K562 (cell line): Measurements from ENCODE around the gene MTMR3. TPM values are rescaled to one million over a fixed set of nuclear protein-coding genes. Genes with fewer than 3 reads are reported as not detected.

Experiments
- ATAC-seq: fragments of 200-7000 bp; cut with Tn5 transposase; 3 replicates; pipeline ENCODE4 v1.9.1; 2020; ENCODE audit warnings: moderate library complexity
- BruUV-seq: library from RNA; stranded (reverse); fragments of 400-500 nt; replicated peaks from 2 replicates; lab custom pipeline; 2021; lab: Mats Ljungman, UMichigan
- CTCF ChIA-PET: fragments of 300-600 bp; formaldehyde crosslinking; extraction: SDS; loops from one replicate; lab custom pipeline; 2021; ENCODE audit warnings: low intra/inter-chr PET ratio; lab: Yijun Ruan, JAX
- POLR2A ChIA-PET: fragments of 300-600, 350-650 bp; sonication (Branson Sonifier 250); formaldehyde crosslinking; extraction: SDS; loops from one replicate; lab custom pipeline; 2021; ENCODE audit warnings: antibody characterized with exemption, inconsistent platforms; lab: Yijun Ruan, JAX
- DNase-seq, 4 experiments: peaks; one replicate each; pipeline versions ENCODE4 v3.0.0 to v3.0.0-alpha.2; 2011 to 2018; ENCODE audit warnings: low spot score in 3 of 4, mixed read lengths in 3 of 4; ENCODE audit errors: extremely low read depth in 1 of 4
- FAIRE-seq: peaks from 2 replicates; lab custom pipeline; 2011; peaks lifted over from hg19 to GRCh38; lab: Jason Lieb, UNC
- H2AFZ ChIP-seq: 2 replicates; pipeline ENCODE4 v1.6.0; 2011; ENCODE audit warnings: low read depth, low read length, control low read depth, inconsistent platforms
- H3K27ac ChIP-seq: fragments of 200-600 bp; 3 replicates; pipeline ENCODE4 v1.8.0; 2011; ENCODE audit warnings: low read depth, mild to moderate bottlenecking, control low read depth, inconsistent platforms, low read length, moderate library complexity, mixed read lengths; ENCODE audit errors: extremely low read depth
- H3K27me3 ChIP-seq, 2 experiments: fragments of 300-600 bp in 1 of 2; 2 replicates in 1 of 2; 3 replicates in 1 of 2; pipeline versions ENCODE4 v1.6.0 to v1.8.0; 2011; ENCODE audit warnings: inconsistent platforms in 2 of 2, low read length in 2 of 2, mild to moderate bottlenecking in 1 of 2, mixed read lengths in 1 of 2, moderate library complexity in 1 of 2; ENCODE audit not compliant: control insufficient read depth in 2 of 2, insufficient read depth in 2 of 2
- H3K36me3 ChIP-seq: fragments of 300-600 bp; 3 replicates; pipeline ENCODE4 v1.8.0; 2011; ENCODE audit warnings: mild to moderate bottlenecking, low read length, inconsistent platforms; ENCODE audit not compliant: control insufficient read depth, insufficient read depth
- H3K4me1 ChIP-seq, 2 experiments: fragments of 200-600 bp in 1 of 2; replicated peaks in 1 of 2; 2 replicates in 1 of 2; 3 replicates in 1 of 2; pipeline versions ENCODE4 v1.5.1 to v1.8.0; 2011; ENCODE audit warnings: inconsistent platforms in 2 of 2, low read length in 2 of 2, mild to moderate bottlenecking in 1 of 2, mixed read lengths in 1 of 2, moderate library complexity in 1 of 2; ENCODE audit not compliant: control insufficient read depth in 2 of 2, insufficient read depth in 2 of 2
- H3K4me2 ChIP-seq: 2 replicates; pipeline ENCODE4 v1.6.1; 2011; ENCODE audit warnings: low read length, control low read depth, inconsistent platforms, mixed read lengths; ENCODE audit not compliant: insufficient read depth
- H3K4me3 ChIP-seq: fragments of 200-600 bp; sonication (generic), shearing (Covaris generic); 2 replicates; pipeline ENCODE4 v1.5.1; 2016; ENCODE audit warnings: control low read depth, inconsistent platforms
- H3K79me2 ChIP-seq: fragments of 200-600 bp; 3 replicates; pipeline ENCODE4 v1.8.0; 2011; ENCODE audit warnings: low read length, inconsistent platforms; ENCODE audit not compliant: control insufficient read depth, insufficient read depth
- H3K9ac ChIP-seq, 2 experiments: 2 replicates each; pipeline versions ENCODE4 v1.6.0 to v1.6.1; 2011; ENCODE audit warnings: low read depth in 2 of 2, low read length in 2 of 2, control low read depth in 1 of 2, inconsistent platforms in 1 of 2, mild to moderate bottlenecking in 1 of 2, mixed read lengths in 1 of 2; ENCODE audit not compliant: insufficient read depth in 1 of 2
- H3K9me1 ChIP-seq: one replicate; pipeline ENCODE4 v1.6.0; 2011; ENCODE audit warnings: inconsistent platforms, mild to moderate bottlenecking, low read length, moderate library complexity; ENCODE audit not compliant: control insufficient read depth, insufficient read depth
- H3K9me3 ChIP-seq: replicated peaks from 2 replicates; pipeline ENCODE4 v1.5.1; 2011; ENCODE audit warnings: low read depth, low read length, inconsistent platforms; ENCODE audit not compliant: control insufficient read depth, insufficient read depth
- H4K20me1 ChIP-seq: replicated peaks from 2 replicates; pipeline ENCODE4 v1.6.1; 2011; ENCODE audit warnings: low read length, inconsistent platforms, mixed read lengths; ENCODE audit not compliant: control insufficient read depth, insufficient read depth
- PCBP1 ChIP-seq: fragments of 200-400 bp; formaldehyde crosslinking; IDR thresholded peaks from 2 replicates; pipeline ENCODE4 v1.6.1; 2018; ENCODE audit warnings: mild to moderate bottlenecking, low read depth, low read length; ENCODE audit not compliant: poor library complexity, severe bottlenecking
- RBM17 ChIP-seq: fragments of 200-400 bp; formaldehyde crosslinking; IDR thresholded peaks from 2 replicates; pipeline ENCODE4 v1.6.1; 2017; ENCODE audit warnings: low read depth, mild to moderate bottlenecking, low read length, borderline replicate concordance
- SFPQ ChIP-seq: fragments of 200-400 bp; formaldehyde crosslinking; IDR thresholded peaks from 2 replicates; pipeline ENCODE4 v1.6.1; 2017; ENCODE audit warnings: mild to moderate bottlenecking, low read depth, low read length, moderate library complexity
- ZNF586 ChIP-seq: fragments of 450-650 bp; formaldehyde crosslinking; conservative IDR thresholded peaks from 2 replicates; pipeline ENCODE4 v1.4.0; 2020; ENCODE audit warnings: mild to moderate bottlenecking, moderate library complexity
- WGBS: fragments of 100-300 bp; shearing (Covaris generic); methylation state at CpG from one replicate; pipeline ENCODE4 v1.1.6; 2016; ENCODE audit warnings: low coverage, mixed read lengths; ENCODE audit not compliant: insufficient coverage; ENCODE audit errors: missing lambda C conversion rate; 5-methylcytosine and 5-hydroxymethylcytosine counted together
- in situ Hi-C: fragments of 300-500 bp; cut with MboI; formaldehyde crosslinking; loops from 4 replicates; pipeline ENCODE4 v1.15.0; 2018; ENCODE audit warnings: inconsistent platforms, mixed read lengths
- intact Hi-C: fragments of 100-400 bp; cut with micrococcal nuclease; formaldehyde crosslinking; loops from 2 replicates; pipeline ENCODE4 v1.14.2; 2022
- polyA plus RNA-seq, 8 experiments: library from polyadenylated mRNA; depleted of rRNA in 4 of 8; stranded (reverse) in 5 of 8; unstranded in 3 of 8; fragments of >200 nt; fragmentation: Nextera tagmentation in 2 of 8; fragmentation: Illumina TruSeq in 1 of 8; extraction: Ambion mirVana in 2 of 8; extraction: Trizol in 1 of 8; gene quantifications; 2 replicates each; pipeline versions ENCODE4 v1.2.1 to v1.2.3, GENCODE V29; 2011 to 2014; ENCODE audit warnings: inconsistent platforms in 1 of 8, missing spikeins in 1 of 8
- total RNA-seq, 7 experiments: library from RNA; depleted of rRNA in 6 of 7; stranded (reverse); fragments of >200 nt in 6 of 7; fragmentation: Illumina TruSeq in 2 of 7; extraction: Trizol in 2 of 7; gene quantifications; 2 replicates each; pipeline versions ENCODE4 v1.2.1 to v1.2.3, GENCODE V29; 2011 to 2021; ENCODE audit warnings: low replicate concordance in 1 of 7
- TF ChIP-seq, protein P1 (sequence below): fragments of 450-650 bp; IDR thresholded peaks from 2 replicates; pipeline ENCODE4 v1.6.1; 2018; ENCODE audit not compliant: partially characterized antibody

Gene MTMR3
- total and polyA plus RNA-seq, 9 of the 15 experiments (the other 6 are each of a cell fraction or from before 2014, with no cell fraction given), result 1.6 to 13.7 (median 7.9) TPM

DNA sequence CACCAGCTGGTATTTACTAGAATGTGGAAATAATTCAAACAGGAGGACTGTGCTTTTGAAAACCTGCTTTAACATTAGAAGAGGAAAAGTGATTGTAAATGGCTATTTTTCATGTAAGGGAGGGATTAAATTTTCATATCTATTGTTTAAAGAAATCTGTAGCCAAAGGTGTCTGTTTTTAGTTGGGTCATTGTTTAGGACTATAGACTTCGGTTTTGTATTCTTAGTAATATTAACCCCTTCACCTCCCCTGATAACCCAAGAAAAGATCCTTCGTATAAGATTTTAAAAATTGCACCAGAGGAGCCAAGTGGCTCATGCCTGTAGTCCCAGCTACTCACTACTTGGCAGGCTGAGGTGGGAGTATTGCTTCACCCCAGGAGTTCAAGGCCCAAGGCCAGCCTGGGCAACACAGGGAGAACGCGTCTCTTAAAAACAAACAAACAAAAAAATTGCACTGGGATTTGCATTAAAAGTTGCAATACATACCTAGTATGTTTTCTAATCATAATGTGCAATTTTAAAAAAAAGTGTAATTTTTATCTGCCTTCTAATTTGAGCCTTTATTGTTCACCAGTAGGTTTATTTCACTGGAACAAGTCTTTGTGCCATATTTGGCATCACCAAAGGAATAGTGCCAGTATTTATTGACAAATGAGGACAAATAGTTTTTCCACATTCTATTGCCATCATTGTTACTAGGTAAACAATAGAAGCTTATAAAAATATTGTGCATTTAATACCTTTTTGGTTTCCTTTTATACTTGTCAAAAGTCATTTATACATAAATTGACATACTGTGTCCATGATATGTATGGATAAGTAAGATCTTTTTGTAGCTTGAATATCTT is 34.3 kb downstream of the MTMR3 start:
- no peak for FAIRE-seq
- TF ChIP-seq ZNF586 (CRISPR knock-in tag) (no peak), RBM17 (no peak), SFPQ (no peak), PCBP1 (no peak)
- TF ChIP-seq, protein P1, sequence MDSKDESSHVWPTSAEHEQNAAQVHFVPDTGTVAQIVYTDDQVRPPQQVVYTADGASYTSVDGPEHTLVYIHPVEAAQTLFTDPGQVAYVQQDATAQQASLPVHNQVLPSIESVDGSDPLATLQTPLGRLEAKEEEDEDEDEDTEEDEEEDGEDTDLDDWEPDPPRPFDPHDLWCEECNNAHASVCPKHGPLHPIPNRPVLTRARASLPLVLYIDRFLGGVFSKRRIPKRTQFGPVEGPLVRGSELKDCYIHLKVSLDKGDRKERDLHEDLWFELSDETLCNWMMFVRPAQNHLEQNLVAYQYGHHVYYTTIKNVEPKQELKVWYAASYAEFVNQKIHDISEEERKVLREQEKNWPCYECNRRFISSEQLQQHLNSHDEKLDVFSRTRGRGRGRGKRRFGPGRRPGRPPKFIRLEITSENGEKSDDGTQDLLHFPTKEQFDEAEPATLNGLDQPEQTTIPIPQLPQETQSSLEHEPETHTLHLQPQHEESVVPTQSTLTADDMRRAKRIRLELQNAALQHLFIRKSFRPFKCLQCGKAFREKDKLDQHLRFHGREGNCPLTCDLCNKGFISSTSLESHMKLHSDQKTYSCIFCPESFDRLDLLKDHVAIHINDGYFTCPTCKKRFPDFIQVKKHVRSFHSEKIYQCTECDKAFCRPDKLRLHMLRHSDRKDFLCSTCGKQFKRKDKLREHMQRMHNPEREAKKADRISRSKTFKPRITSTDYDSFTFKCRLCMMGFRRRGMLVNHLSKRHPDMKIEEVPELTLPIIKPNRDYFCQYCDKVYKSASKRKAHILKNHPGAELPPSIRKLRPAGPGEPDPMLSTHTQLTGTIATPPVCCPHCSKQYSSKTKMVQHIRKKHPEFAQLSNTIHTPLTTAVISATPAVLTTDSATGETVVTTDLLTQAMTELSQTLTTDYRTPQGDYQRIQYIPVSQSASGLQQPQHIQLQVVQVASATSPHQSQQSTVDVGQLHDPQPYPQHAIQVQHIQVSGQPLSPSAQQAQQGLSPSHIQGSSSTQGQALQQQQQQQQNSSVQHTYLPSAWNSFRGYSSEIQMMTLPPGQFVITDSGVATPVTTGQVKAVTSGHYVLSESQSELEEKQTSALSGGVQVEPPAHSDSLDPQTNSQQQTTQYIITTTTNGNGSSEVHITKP, result no peak
- Histone ChIP-seq H3K9me1 (no peaks in the 10 kb centered on the region), H3K4me1 (peaks cover 0 to 2% of the 10 kb centered on the region in 2 experiments; a peak in 1 of 5 replicates), H3K79me2 (peaks cover 39% of the 10 kb centered on the region), H3K4me2 (no peak overlapping the region), H2AFZ (no peak overlapping the region), H3K36me3 (no peaks in the 10 kb centered on the region), H3K4me3 (no peak overlapping the region), H4K20me1 (no peaks in the 10 kb centered on the region), H3K27me3 (no peaks in the 10 kb centered on the region), H3K9me3 (no peaks in the 10 kb centered on the region), H3K9ac (no peak overlapping the region), H3K27ac (no peak overlapping the region)
- POLR2A ChIA-PET, result interaction anchor here (1.2 to 2.2 kb wide), 2 partner anchors 10 to 11 kb away, joined by 4 to 6 read pairs; no protein-coding TSS in a partner anchor
- intact Hi-C loops, result no loop called here
- no peak for DNase-seq
- ATAC-seq, result no peak
- BruUV-seq, result no TSS peak
- in situ Hi-C loops, result no loop called here
- CTCF ChIA-PET, result no interaction called here
- 59% methylated on average over 4 of the region's 4 CpGs for WGBS
